ENCODE measurements around the gene NOSIP. TPM values are rescaled to one million over a fixed set of nuclear protein-coding genes. Genes with fewer than 3 reads are reported as not detected.

Gene NOSIP
- total RNA-seq, 1 donor from 2014 or later: 64.8 TPM

DNA sequence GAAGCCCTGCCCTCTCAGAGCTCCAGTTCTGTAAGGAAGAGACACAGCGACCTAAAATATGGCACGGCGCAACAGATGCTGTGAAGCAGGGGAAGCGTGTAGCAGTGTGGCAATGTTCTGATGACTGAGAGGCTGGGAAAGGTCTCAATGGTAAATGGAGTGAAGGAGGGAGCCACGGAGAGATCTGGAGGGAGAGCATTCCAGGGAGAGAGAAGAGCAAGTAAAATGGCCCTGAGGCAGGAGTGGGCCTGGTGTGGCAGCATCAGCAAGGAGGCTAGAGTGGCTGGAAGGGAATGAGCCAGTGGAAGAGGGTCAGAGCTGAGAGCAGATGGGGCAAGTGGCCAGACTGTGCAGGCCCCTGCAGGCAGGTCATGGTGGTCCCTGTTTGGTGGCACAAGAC lies 36.2 kb downstream of the NOSIP start:
- H3K27ac Mint-ChIP-seq: no peak overlapping the region
- H3K36me3 Mint-ChIP-seq (ENCODE audit: low read depth): no peaks in the 10 kb centered on the region
- no peak for DNase-seq (ENCODE audit: low spot score)
- H3K27me3 Mint-ChIP-seq (ENCODE audit: low read depth): no peaks in the 10 kb centered on the region
- H3K4me3 Mint-ChIP-seq (ENCODE audit: low read depth): no peak overlapping the region
- intact Hi-C loops (cut with micrococcal nuclease): no loop called here
- no peaks in the 10 kb centered on the region for H3K9me3 Mint-ChIP-seq
- peaks cover 18% of the 10 kb centered on the region for H3K4me1 Mint-ChIP-seq (ENCODE audit: low read depth)

DNA sequence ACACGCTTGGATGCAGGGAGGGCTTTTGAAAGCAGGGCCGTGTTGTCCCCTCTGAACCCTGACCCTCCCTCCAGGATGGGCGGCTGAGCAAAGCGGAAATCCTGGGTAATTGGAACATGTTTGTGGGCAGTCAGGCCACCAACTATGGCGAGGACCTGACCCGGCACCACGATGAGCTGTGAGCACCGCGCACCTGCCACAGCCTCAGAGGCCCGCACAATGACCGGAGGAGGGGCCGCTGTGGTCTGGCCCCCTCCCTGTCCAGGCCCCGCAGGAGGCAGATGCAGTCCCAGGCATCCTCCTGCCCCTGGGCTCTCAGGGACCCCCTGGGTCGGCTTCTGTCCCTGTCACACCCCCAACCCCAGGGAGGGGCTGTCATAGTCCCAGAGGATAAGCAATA lies 37.3 kb downstream of the NOSIP start:
- Mint-ChIP-seq H3K9me3 (no peaks in the 10 kb centered on the region), H3K36me3 (ENCODE audit: low read depth) (no peaks in the 10 kb centered on the region), H3K4me1 (ENCODE audit: low read depth) (peaks cover 12% of the 10 kb centered on the region), H3K27ac (no peak overlapping the region), H3K4me3 (ENCODE audit: low read depth) (no peak overlapping the region), H3K27me3 (ENCODE audit: low read depth) (no peaks in the 10 kb centered on the region)
- no peak for DNase-seq (ENCODE audit: low spot score)
- intact Hi-C loops (cut with micrococcal nuclease): no loop called here

- no peaks in the 10 kb centered on the region for H3K27me3 Mint-ChIP-seq (ENCODE audit: low read depth)
- no peak for DNase-seq (ENCODE audit: low spot score)
- H3K9me3 Mint-ChIP-seq: no peaks in the 10 kb centered on the region
- intact Hi-C loops (cut with micrococcal nuclease): no loop called here
- H3K4me1 Mint-ChIP-seq (ENCODE audit: low read depth): peaks cover 12% of the 10 kb centered on the region
- H3K27ac Mint-ChIP-seq: no peak overlapping the region
- H3K36me3 Mint-ChIP-seq (ENCODE audit: low read depth): no peaks in the 10 kb centered on the region
- no peak overlapping the region for H3K4me3 Mint-ChIP-seq (ENCODE audit: low read depth)
Measured at GRCh38 chr19:49542446-49542845, 37.9 kb downstream of the NOSIP start.

- Mint-ChIP-seq H3K4me1 (ENCODE audit: low read depth) (peaks cover 9% of the 10 kb centered on the region), H3K4me3 (ENCODE audit: low read depth) (no peak overlapping the region), H3K9me3 (no peaks in the 10 kb centered on the region), H3K36me3 (ENCODE audit: low read depth) (no peaks in the 10 kb centered on the region), H3K27ac (no peak overlapping the region), H3K27me3 (ENCODE audit: low read depth) (no peaks in the 10 kb centered on the region)
- intact Hi-C loops (cut with micrococcal nuclease): no loop called here
- no peak for DNase-seq (ENCODE audit: low spot score)
Measured at GRCh38 chr19:49541914-49542313, 38.4 kb downstream of the NOSIP start.

GRCh38 chr19:49539192-49539952 lies 41.0 kb downstream of the NOSIP start:
- intact Hi-C loops (cut with micrococcal nuclease): no loop called here
- H3K9me3 Mint-ChIP-seq: no peaks in the 10 kb centered on the region
- H3K36me3 Mint-ChIP-seq (ENCODE audit: low read depth): no peaks in the 10 kb centered on the region
- peaks cover 2% of the 10 kb centered on the region for H3K27me3 Mint-ChIP-seq (ENCODE audit: low read depth)
- peaks cover 16% of the 10 kb centered on the region for H3K4me1 Mint-ChIP-seq (ENCODE audit: low read depth)
- no peak overlapping the region for H3K4me3 Mint-ChIP-seq (ENCODE audit: low read depth)
- H3K27ac Mint-ChIP-seq: no peak overlapping the region
- no peak for DNase-seq (ENCODE audit: low spot score)

GRCh38 chr19:49538643-49539042 lies 41.7 kb downstream of the NOSIP start:
- intact Hi-C loops (cut with micrococcal nuclease): no loop called here
- peaks cover 2% of the 10 kb centered on the region for H3K27me3 Mint-ChIP-seq (ENCODE audit: low read depth)
- H3K27ac Mint-ChIP-seq: no peak overlapping the region
- peaks cover 14% of the 10 kb centered on the region for H3K4me1 Mint-ChIP-seq (ENCODE audit: low read depth)
- H3K9me3 Mint-ChIP-seq: no peaks in the 10 kb centered on the region
- no peaks in the 10 kb centered on the region for H3K36me3 Mint-ChIP-seq (ENCODE audit: low read depth)
- no peak overlapping the region for H3K4me3 Mint-ChIP-seq (ENCODE audit: low read depth)
- no peak for DNase-seq (ENCODE audit: low spot score)

DNA sequence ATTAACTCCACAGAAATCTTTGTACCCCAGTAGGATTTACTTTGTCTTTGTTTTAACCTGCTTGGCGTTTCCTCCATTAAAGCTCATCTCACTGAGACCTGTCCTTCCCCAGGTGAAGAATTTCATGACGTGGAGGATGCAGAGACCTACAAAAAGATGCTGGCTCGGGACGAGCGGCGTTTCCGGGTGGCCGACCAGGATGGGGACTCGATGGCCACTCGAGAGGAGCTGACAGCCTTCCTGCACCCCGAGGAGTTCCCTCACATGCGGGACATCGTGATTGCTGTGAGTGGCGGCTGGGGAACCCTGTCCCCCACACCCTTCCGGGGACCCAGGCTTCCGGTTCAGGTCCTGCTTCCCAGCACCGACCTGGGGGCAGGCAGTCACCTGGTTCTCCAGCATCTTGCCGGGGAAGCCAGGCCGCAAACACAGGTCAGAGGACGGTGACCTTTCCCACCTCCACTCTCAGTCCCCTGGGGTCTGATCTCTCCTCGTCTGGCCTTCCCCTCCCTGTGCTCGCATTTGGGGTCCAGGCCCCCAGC lies 43.4 kb downstream of the NOSIP start:
- no peak overlapping the region for H3K27ac Mint-ChIP-seq
- intact Hi-C loops (cut with micrococcal nuclease): no loop called here
- no peaks in the 10 kb centered on the region for H3K36me3 Mint-ChIP-seq (ENCODE audit: low read depth)
- no peaks in the 10 kb centered on the region for H3K9me3 Mint-ChIP-seq
- DNase-seq (ENCODE audit: low spot score): no peak
- H3K4me3 Mint-ChIP-seq (ENCODE audit: low read depth): no peak overlapping the region
- H3K27me3 Mint-ChIP-seq (ENCODE audit: low read depth): peaks cover 2% of the 10 kb centered on the region
- H3K4me1 Mint-ChIP-seq (ENCODE audit: low read depth): peaks cover 20% of the 10 kb centered on the region

DNA sequence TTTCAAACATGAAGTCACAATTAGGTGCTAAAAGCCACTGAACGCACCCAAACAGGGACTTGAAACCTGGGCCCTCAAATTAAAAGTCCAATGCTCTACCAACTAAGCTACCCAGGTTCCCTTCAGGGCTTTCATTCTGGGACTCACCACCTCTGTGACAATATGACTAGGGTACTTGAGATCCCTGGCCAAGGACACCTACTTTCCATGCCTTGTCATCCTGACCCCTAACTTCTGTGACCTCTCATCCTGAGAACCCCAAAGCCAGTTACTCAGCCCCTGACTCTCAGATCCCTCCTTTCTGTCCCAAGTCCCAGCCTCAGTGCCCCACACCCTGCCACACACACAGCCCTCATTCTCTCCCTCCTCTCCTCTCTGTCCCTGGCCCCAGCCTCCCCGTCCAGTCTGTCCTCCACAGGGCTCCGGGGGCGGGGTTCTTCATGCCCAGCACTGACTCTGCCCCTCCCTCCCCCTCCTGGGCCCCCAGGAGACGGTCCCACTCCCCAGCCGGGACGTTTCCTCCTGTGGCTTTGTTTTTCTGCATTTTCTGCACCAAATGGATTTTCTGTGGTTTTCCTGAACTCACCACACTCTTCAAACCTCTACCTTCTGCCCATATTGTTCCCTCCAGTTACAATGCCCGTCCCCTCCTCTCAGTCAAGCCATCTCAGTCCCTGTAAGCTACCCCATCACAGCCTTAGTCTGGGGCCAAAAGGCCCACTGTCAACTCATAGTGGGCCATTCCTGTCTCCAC lies 45.5 kb downstream of the NOSIP start:
- peak overlapping the region; percentile 80 for H3K4me3 Mint-ChIP-seq (ENCODE audit: low read depth)
- H3K36me3 Mint-ChIP-seq (ENCODE audit: low read depth): no peaks in the 10 kb centered on the region
- no peaks in the 10 kb centered on the region for H3K9me3 Mint-ChIP-seq
- intact Hi-C loops (cut with micrococcal nuclease): no loop called here
- H3K4me1 Mint-ChIP-seq (ENCODE audit: low read depth): peaks cover 18% of the 10 kb centered on the region
- peaks cover 4% of the 10 kb centered on the region for H3K27me3 Mint-ChIP-seq (ENCODE audit: low read depth)
- DNase-seq (ENCODE audit: low spot score): no peak
- peak overlapping the region; percentile 64 for H3K27ac Mint-ChIP-seq

- Mint-ChIP-seq H3K27ac (peak overlapping the region; percentile 64), H3K9me3 (no peaks in the 10 kb centered on the region), H3K27me3 (ENCODE audit: low read depth) (peaks cover 4% of the 10 kb centered on the region), H3K4me3 (ENCODE audit: low read depth) (peak overlapping the region; percentile 80), H3K4me1 (ENCODE audit: low read depth) (peaks cover 18% of the 10 kb centered on the region), H3K36me3 (ENCODE audit: low read depth) (no peaks in the 10 kb centered on the region)
- intact Hi-C loops (cut with micrococcal nuclease): no loop called here
- DNase-seq (ENCODE audit: low spot score): peak; percentile 79
Measured at GRCh38 chr19:49533551-49534488, 46.5 kb downstream of the NOSIP start.

GRCh38 chr19:49530708-49531107 lies 49.6 kb downstream of the NOSIP start:
- Mint-ChIP-seq H3K9me3 (no peaks in the 10 kb centered on the region), H3K27me3 (ENCODE audit: low read depth) (peaks cover 6% of the 10 kb centered on the region), H3K27ac (no peak overlapping the region), H3K4me1 (ENCODE audit: low read depth) (peaks cover 27% of the 10 kb centered on the region), H3K36me3 (ENCODE audit: low read depth) (no peaks in the 10 kb centered on the region), H3K4me3 (ENCODE audit: low read depth) (peak overlapping the region; percentile 23)
- intact Hi-C loops (cut with micrococcal nuclease): no loop called here
- DNase-seq (ENCODE audit: low spot score): no peak

DNA sequence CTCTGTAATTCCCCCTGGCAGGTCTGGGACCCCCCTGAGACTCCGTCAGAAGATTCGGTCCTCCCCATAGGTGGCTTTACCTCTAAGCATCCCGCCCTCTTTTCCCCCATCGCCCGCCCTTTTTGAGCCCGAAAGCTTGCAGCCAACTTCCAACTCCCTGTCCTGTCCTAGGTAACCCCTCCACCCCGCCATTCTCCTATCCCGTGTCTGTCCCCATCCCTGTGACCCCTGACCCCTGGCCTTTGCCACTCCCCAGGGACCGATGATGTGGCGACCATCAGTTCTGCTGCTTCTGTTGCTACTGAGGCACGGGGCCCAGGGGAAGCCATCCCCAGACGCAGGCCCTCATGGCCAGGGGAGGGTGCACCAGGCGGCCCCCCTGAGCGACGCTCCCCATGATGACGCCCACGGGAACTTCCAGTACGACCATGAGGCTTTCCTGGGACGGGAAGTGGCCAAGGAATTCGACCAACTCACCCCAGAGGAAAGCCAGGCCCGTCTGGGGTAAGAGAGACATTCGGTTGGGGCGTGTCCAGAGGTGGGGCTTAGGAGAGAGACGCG lies 52.1 kb downstream of the NOSIP start:
- H3K9me3 Mint-ChIP-seq: no peaks in the 10 kb centered on the region
- H3K4me3 Mint-ChIP-seq (ENCODE audit: low read depth): peak overlapping the region; percentile 42
- H3K4me1 Mint-ChIP-seq (ENCODE audit: low read depth): peaks cover 14% of the 10 kb centered on the region
- peak overlapping the region; percentile 33 for H3K27ac Mint-ChIP-seq
- peaks cover 4% of the 10 kb centered on the region for H3K27me3 Mint-ChIP-seq (ENCODE audit: low read depth)
- DNase-seq (ENCODE audit: low spot score): no peak
- intact Hi-C loops (cut with micrococcal nuclease): no loop called here
- H3K36me3 Mint-ChIP-seq (ENCODE audit: low read depth): no peaks in the 10 kb centered on the region

GRCh38 chr19:49524812-49525455 lies 55.4 kb downstream of the NOSIP start:
- peaks cover 9% of the 10 kb centered on the region for H3K4me1 Mint-ChIP-seq (ENCODE audit: low read depth)
- H3K36me3 Mint-ChIP-seq (ENCODE audit: low read depth): no peaks in the 10 kb centered on the region
- intact Hi-C loops (cut with micrococcal nuclease): no loop called here
- no peak for DNase-seq (ENCODE audit: low spot score)
- no peaks in the 10 kb centered on the region for H3K9me3 Mint-ChIP-seq
- no peak overlapping the region for H3K27ac Mint-ChIP-seq
- peaks cover 2% of the 10 kb centered on the region for H3K27me3 Mint-ChIP-seq (ENCODE audit: low read depth)
- no peak overlapping the region for H3K4me3 Mint-ChIP-seq (ENCODE audit: low read depth)

Data from activated T-helper 2 cell treated with anti-CD3 and anti-CD28 coated beads, Interferon-gamma antibody, Interleukin-2, Interleukin-4, amounts not matched to agents 10 μg/mL and 5 μg/mL and 100 μg/mL, durations not matched to agents 14 hours and 24 hours and 36 hours (primary cell).